Mesothelial cell of epicardium (in vitro differentiated cells): ENCODE data around the gene NCAM1. TPM values are rescaled to one million over a fixed set of nuclear protein-coding genes. Genes with fewer than 3 reads are reported as not detected.

Experiments
- DNase-seq, 2 experiments: peaks; one replicate each; pipeline ENCODE4 v3.0.0; 2021; ENCODE audit warnings: low spot score in 2 of 2; ENCODE audit not compliant: unreplicated experiment in 2 of 2
- H3K27ac Mint-ChIP-seq: 2 replicates; pipeline ENCODE4 v1.8.0; 2021; ENCODE audit warnings: mixed read lengths
- H3K27me3 Mint-ChIP-seq: 2 replicates; pipeline ENCODE4 v1.8.0; 2021; ENCODE audit warnings: low read depth, mixed read lengths
- H3K36me3 Mint-ChIP-seq: 2 replicates; pipeline ENCODE4 v1.8.0; 2021; ENCODE audit warnings: mixed read lengths
- H3K4me1 Mint-ChIP-seq: 2 replicates; pipeline ENCODE4 v1.8.0; 2021; ENCODE audit warnings: mixed read lengths
- H3K4me3 Mint-ChIP-seq: 2 replicates; pipeline ENCODE4 v1.8.0; 2021; ENCODE audit warnings: mild to moderate bottlenecking, moderate library complexity, mixed read lengths
- H3K9me3 Mint-ChIP-seq: 2 replicates; pipeline ENCODE4 v1.8.0; 2021; ENCODE audit warnings: mixed read lengths
- CTCF ChIP-seq: fragments of 200-600 bp; sonication (generic); IDR thresholded peaks from one replicate; pipeline ENCODE4 v1.5.0; 2021; ENCODE audit warnings: antibody characterized with exemption; ENCODE audit not compliant: unreplicated experiment
- total RNA-seq: library from RNA; stranded (reverse); gene quantifications from 3 replicates; pipeline ENCODE4 v1.2.1, GENCODE V29; 2021

NCAM1 gene
- total RNA-seq, 1 donor from 2014 or later = 139 TPM

- Mint-ChIP-seq H3K4me3 (no peak overlapping the region), H3K4me1 (peaks cover 6% of the 10 kb centered on the region), H3K27me3 (peaks cover 2% of the 10 kb centered on the region), H3K27ac (no peak overlapping the region), H3K36me3 (peaks cover 4% of the 10 kb centered on the region), H3K9me3 (no peaks in the 10 kb centered on the region)
- TF ChIP-seq CTCF = no peak
- no peak for DNase-seq
Observed at GRCh38 chr11:113084297-113084696, 123.1 kb downstream of the NCAM1 start.

GRCh38 chr11:113085446-113085845 is 124.2 kb downstream of the NCAM1 start:
- H3K27me3 Mint-ChIP-seq = peaks cover 2% of the 10 kb centered on the region
- peaks cover 4% of the 10 kb centered on the region for H3K36me3 Mint-ChIP-seq
- DNase-seq = no peak
- no peaks in the 10 kb centered on the region for H3K9me3 Mint-ChIP-seq
- no peak for TF ChIP-seq CTCF
- H3K27ac Mint-ChIP-seq = no peak overlapping the region
- peaks cover 6% of the 10 kb centered on the region for H3K4me1 Mint-ChIP-seq
- H3K4me3 Mint-ChIP-seq = no peak overlapping the region

- no peaks in the 10 kb centered on the region for H3K36me3 Mint-ChIP-seq
- H3K27ac Mint-ChIP-seq = no peak overlapping the region
- DNase-seq = no peak
- H3K27me3 Mint-ChIP-seq = peaks cover 2% of the 10 kb centered on the region
- peaks cover 6% of the 10 kb centered on the region for H3K4me1 Mint-ChIP-seq
- no peaks in the 10 kb centered on the region for H3K9me3 Mint-ChIP-seq
- H3K4me3 Mint-ChIP-seq = no peak overlapping the region
- no peak for TF ChIP-seq CTCF
Observed at GRCh38 chr11:113087706-113088105, 126.5 kb downstream of the NCAM1 start.

- Mint-ChIP-seq H3K27me3 (peaks cover 2% of the 10 kb centered on the region), H3K4me1 (no peaks in the 10 kb centered on the region)
Observed at GRCh38 chr11:113090716-113091480, 129.7 kb downstream of the NCAM1 start.

GRCh38 chr11:113091481-113091780 is 130.2 kb downstream of the NCAM1 start:
- Mint-ChIP-seq H3K4me1 (no peaks in the 10 kb centered on the region), H3K9me3 (no peaks in the 10 kb centered on the region)
- no peak for TF ChIP-seq CTCF

More at GRCh38 chr11:113090716-113091480, 129.7 kb downstream of the NCAM1 start:
- Mint-ChIP-seq H3K36me3 (no peaks in the 10 kb centered on the region), H3K27ac (no peak overlapping the region), H3K9me3 (no peaks in the 10 kb centered on the region), H3K4me3 (no peak overlapping the region)
- no peak for TF ChIP-seq CTCF
- no peak for DNase-seq

More at GRCh38 chr11:113091481-113091780, 130.2 kb downstream of the NCAM1 start:
- Mint-ChIP-seq H3K4me3 (no peak overlapping the region), H3K36me3 (no peaks in the 10 kb centered on the region), H3K27ac (no peak overlapping the region), H3K27me3 (no peaks in the 10 kb centered on the region)
- no peak for DNase-seq
